DMS114 treated with DMSO at 0.1 percent for 48 hours (cell line): ENCODE results near the gene PRODH.
A peak's percentile ranks its signal among the peaks of the same experiment; 100 is the strongest.
"Not testable (repeated sequence)": the region's sequence is repeated elsewhere in the genome, so short reads cannot be mapped to it uniquely, and the experiment has no call there.

ENCODE experiments used
- DNase-seq: peaks from one replicate; lab custom pipeline; 2025; ENCODE audit not compliant: unreplicated experiment; lab: John Stamatoyannopoulos, UW

The PRODH gene

DNA sequence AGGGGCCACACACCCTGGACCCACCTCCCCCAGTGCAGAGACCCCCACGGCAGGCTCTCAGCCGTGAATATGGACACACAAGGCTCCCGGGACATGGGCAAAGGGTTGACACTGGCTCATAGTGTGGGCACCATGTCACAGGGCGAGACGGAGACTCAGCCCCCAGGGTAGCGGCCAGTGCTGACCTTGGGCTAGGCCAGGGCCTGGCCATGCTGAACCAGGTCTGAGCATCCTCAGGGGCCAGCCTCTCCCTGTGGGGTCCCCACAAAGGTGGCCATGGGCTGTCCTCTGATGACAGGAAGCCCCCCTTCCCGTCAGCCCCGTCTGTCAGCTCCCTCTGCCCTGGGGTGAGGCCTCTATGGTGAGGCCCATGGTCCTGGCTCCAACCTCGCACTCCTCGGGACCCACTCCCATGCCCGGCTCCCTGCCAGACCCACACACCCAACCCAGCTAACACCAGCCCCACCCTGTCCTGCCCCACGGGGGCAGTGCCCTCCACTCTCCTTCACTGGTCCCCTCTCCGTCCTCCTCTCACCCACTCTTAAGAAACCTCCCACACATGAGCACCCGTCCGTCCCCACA, 19.0 kb upstream of the PRODH start:
- no peak for DNase-seq

DNA sequence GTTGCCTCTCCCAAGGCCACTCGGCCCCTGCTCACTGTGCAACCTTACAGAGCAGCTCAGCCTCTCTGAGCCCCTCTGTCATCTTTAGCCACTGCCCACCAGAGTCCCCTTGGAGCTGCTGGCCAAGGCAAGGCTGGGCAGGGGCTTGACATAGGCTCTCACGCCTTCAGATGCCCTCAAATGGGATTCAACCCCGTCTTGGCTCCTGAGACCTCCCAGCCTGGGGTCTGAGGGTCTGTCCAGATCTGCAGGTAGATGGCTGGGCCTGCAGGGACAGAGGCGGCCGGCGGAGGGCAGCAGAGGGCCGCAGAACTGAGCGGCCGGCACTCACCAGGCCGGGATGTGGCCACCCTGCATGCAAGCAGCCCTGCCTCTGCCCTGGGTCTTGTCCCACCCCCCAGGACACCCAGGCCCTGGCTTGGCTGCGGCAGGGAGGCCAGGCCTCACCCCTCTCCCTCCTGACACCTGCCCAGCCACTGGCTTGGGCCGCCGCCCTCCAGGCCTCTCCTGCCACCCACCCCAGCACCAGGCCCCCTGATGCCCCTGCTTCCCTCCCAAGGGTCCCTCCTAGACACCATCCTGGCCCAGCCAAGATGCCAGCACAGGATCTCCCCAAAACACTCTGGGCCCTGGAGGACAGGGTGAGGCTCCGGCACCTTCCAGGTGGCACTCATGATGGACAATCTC, 18.4 kb upstream of the PRODH start:
- peak; percentile 6 for DNase-seq

DNA sequence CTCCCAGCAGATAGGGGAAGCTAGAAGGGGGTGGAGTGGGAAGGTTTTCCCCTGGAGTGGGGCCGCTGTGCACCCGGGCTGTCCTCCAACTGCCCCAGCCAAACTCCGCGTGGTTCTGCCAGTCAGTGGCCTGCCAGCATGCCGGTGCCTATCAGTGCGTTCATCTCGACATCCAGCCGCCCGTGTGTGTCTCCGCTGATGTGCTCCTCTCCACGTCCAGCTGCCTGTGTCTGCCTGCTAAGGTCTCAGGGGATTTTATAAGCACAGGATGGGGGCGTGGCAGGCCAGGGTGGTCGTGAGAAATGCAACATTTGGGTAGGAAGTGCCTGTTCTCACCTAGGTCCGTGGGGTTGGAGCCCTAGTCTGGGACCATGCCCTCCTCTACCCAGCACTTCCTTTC, 17.0 kb upstream of the PRODH start:
- DNase-seq: not testable (repeated sequence)

DNA sequence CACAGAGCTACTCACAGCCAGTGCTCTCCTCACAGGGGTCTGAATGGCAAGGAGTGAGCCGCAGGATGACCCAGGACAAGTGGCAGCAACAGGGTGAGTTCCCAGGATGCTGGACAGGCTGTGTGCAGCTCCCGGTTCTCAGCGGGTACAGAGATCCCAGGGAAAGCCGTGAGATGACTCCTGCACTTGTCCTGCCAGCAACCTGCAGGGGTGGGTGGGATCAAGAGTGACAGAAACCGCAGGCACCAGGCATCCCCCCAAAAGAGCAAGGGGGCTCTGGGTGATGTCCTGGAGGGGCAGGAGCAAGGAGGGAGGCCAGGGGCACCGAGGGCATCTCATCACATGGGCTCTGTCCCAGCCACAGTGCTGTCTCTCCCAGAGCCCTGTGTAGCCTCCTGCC, 15.9 kb upstream of the PRODH start:
- DNase-seq: no peak

DNA sequence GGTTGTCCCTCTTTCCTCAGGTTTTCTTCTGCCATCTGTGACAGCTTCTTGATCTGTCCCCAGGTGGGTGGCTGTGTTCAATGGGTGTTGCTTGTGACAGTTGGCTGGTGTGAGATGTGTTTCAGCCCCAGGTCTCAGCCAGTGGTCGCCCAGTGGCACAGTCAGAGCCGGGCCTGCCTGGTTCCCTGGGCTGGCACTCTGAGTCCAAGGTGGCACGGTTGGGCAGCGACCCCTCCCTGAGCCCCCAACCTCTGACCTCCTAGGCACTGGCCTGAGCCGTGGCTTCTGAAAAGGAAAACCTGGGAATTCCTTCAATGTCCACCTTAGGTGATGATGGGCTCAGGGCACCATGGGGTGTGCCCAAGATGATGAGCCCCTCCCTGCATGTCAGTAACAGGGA, 14.0 kb upstream of the PRODH start:
- no peak for DNase-seq

DNA sequence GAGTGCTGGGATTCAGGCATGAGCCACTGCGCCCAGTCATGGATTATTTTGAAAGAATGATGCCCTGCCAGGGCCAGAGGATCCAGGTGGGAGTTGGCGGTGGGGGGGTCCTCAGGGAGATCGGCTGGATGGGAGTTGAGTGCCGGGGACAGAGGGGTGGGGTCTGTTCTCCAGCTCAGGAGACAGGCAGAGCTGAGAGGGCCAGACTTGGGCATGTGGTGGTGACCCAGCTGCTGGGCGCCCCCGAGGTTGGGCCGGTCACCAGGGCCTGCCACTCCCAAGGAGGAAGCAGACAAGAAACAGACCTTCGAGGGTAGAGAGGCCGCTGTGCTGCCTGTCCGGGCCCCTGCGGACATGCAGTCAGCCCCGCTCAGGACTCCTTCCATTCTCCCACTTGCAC, 11.8 kb upstream of the PRODH start:
- DNase-seq: no peak

DNA sequence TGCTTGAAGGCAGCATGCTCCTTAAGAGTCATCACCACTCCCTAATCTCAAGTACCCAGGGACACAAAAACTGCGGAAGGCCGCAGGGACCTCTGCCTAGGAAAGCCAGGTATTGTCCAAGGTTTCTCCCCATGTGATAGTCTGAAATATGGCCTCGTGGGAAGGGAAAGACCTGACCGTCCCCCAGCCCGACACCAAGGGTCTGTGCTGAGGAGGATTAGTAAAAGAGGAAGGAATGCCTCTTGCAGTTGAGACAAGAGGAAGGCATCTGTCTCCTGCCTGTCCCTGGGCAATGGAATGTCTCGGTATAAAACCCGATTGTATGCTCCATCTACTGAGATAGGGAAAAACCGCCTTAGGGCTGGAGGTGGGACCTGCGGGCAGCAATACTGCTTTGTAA, 11.0 kb upstream of the PRODH start:
- not testable (repeated sequence) for DNase-seq

DNA sequence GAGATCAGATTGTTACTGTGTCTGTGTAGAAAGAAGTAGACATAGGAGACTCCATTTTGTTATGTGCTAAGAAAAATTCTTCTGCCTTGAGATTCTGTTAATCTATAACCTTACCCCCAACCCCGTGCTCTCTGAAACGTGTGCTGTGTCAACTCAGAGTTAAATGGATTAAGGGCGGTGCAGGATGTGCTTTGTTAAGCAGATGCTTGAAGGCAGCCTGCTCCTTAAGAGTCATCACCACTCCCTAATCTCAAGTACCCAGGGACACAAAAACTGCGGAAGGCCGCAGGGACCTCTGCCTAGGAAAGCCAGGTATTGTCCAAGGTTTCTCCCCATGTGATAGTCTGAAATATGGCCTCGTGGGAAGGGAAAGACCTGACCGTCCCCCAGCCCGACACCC, 2.6 kb upstream of the PRODH start:
- not testable (repeated sequence) for DNase-seq

DNA sequence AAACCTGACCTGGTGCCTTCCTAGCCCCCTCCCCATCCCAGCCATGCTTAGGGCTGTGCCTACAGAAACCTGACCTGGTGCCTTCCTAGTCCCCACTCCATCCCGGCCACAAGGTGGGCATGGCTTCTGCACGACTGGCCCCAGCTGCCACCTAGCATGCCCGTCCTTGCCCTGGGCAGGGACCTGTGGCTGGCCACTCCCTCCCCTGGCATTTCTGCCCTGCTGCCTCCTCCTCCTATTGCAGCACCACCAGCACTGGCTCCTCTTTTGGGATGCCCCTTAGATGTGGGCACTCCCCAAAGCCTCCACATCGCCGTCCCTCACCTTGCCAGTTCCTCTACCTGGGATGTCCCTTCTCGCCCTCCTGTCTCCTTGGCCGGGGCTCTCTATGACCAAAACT, 1.4 kb downstream of the PRODH start:
- DNase-seq: not testable (repeated sequence)

DNA sequence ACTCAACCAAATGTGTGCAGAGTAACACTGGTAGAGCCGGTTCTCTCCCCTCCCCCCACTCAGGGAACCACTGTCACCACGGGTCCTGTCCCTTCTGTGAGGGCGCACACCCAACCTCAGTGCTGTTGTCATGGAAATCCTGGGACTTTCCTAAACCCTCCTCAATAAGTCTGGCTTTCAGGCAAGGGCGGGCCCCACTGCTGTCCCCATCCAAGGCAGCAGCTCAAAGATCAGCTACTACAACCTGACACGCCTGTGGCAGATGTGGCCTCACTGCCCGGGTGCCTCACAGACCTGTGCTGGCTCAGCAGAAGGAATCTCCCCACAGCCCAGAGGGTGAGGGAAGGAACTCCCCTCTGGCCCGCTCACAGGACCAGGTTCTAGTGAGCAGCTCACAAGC, 2.2 kb downstream of the PRODH start:
- no peak for DNase-seq

DNA sequence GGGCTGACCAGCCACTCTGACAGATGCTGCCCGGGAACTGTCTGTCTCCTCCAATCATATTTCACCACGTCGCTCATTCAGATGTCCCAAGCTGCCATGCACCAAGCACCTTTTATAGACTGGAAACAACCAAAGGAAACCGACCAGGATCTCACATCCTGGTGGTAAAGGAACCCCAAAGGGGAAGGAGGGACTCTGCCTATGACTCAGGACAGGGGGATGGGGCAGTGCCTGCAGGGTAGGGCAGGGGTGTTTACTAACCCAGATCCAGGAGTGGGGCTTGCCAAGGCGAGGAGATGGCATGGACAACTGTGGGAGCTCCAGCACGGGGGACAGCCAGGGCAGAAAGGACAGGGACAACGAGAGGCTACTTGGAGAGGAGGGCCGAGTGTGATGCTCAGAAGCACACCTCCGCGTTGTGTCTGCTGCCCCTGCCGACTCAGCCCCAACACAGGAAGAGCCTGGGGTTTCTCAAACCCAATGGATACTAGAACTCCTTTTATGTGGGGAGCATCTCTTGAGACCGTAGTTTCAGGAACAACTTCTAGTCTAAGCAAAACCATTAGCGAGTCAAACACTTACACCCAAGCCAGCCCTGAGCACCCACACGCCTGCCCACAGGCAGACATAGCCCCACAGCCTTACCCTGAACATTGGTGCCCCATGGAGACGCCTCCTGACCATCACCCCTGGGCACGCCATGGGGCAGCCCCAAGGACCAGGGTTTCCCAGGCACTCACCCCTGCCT, 4.0 kb downstream of the PRODH start:
- DNase-seq: no peak

DNA sequence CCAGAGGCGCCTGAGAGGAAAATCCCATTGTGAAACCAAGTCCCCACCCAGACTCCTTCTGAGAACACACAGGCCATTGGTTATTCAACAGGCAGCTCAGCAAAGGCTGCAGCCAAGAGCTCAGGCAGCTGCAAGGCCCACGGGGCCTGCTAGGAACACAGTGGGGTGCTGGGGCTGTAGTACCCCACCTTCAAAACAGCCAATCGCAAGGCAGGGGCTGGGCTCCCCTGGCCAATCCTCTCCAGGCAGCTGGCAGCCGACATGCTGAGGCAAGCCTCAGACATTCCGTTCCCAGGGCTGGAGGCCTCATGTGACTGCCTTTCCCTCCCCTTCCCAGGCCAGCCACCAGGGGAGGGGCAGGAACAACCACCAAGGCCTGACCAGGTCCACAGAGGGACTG, 6.6 kb downstream of the PRODH start:
- no peak for DNase-seq

DNA sequence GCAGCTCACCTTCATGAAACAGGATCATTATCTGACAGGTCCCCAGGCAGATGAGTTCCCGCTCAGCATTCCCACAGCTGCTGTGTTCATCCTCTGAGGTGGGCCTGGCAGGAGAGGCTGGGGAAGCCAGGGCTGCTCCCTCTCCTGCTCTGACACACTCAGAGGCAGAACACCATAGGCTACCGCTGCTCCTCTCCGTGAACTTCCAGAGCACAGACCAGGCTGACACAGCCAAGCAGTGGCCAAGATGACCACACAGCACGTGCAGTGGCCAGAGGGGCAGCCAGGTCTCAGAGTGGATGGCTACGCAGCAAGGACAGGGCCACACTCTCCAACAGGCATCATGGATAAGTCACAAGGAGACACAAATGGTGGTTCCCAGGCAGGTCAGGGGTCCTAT, 8.5 kb downstream of the PRODH start:
- DNase-seq: no peak

DNA sequence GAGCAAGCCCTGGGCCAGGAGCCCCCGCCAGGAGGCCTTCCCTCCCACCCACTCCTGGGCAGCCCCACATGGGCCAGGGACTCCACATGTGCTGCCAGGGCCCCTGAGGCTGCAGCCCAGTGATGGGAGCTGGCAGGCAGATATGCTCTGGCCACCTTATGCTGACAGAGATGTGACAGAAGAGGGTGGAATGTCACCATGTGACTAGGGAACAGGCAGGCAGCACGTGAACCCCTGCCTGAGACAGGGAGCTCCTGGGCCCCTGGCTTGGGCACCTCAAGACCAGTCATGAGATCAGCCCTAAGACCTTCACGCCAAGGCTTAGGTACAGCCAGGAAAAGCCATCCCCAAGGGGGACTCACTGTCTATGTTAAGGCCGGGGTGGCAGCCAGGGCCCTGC, 9.1 kb downstream of the PRODH start:
- no peak for DNase-seq

DNA sequence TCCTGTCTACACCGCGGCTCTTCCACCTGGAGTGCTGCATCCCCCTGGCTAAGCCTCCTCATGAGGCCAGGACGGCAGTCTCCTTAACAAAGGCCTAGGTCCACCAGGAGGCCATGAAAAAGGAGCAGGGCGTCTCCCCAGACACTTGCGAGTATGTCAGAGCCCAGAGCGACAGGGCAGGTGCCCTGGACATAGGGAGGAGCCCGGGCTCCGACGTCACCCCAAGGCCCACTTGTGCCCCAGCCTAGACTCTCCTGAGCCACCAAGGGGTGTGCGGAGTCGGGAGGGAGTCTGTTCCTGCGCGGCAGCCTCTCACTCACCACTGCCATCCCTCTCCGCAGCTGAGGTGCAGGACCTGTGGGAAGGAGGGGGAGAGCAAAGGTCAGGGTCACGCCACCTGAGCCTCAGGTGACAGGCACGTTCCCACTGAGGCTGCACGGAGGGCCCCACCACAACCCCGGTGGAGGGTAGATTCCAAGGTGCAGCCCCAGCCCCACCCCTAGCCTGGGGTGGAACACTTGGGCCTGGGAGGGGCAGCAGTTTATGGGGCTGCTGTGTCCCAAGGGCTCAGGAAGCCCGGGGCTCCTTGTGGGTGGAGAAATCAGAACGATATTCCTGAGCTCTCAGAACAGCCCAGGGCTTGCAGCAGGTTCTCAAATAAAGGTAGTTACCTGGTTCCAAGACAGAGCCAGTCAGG, 10.6 kb downstream of the PRODH start:
- DNase-seq: no peak

DNA sequence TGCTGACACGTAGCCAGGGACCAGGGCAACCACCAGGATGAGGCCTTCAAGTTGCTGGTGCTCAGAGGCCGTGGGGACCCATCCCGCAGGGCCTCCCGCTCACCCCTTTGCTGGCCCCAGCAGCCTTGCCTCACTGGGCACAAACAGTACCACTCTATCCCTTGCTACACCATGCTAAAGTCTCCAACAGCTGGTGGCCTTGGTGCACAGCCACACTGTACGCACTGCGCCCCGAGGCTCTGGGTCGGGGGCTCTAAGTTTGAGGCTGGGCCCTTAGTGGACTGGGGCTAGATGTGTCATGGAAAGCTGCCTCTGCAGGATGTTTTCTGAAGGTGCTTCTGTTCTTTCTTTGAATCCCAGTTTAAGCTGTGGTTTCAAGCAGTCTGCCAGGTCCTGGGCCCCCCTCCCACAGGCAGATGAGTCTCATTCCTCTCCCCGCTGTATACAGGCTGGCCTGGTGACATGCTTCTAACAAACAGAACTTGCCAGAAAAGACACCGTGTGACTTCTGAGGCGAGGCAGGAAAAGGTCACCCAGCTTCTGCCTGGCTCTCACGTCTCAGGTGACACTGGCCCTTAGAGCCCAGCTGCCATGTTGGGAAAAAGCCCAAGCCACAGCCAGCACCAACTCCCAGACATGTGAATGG, 15.7 kb downstream of the PRODH start:
- not testable (repeated sequence) for DNase-seq

DNA sequence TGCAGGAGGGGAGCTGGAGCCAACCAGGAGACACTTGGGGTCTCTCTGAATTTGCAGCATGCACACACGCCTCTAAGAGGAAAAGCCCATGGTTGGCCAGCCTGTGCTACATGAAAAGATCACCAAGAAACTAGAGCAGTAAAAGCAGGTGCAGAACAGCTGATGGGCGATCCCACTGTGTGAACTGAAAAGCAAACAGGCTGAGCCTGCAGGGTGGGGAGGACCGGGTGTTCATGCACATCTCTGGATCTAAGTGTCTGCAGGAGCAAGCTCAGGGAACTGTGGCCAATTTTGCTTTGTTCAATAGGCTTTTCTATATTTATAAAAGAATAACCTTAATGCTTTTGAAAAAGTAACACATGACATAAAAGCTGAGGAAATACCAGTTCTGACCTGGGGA, 18.3 kb downstream of the PRODH start:
- DNase-seq: not testable (repeated sequence)

DNA sequence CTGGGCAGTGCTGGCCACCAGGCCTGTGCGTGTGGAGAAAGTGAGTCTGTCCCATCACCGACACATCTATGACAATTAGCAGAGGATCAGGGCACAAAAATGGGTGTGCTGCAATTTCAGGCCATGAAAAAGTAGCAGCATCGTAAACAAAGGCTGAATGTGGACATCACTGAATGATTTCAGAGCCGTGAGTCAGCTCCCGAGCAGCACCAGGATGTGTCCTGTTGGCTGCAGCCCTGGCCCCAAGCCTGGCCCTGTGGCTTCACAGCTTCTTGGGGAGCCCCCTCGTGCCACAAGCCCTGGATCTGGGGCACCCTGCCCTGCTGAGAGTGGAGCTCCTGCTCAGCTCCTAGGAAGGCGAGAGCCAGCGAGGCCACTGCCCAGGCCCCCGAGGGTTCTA, 20.5 kb downstream of the PRODH start:
- DNase-seq: not testable (repeated sequence)

DNA sequence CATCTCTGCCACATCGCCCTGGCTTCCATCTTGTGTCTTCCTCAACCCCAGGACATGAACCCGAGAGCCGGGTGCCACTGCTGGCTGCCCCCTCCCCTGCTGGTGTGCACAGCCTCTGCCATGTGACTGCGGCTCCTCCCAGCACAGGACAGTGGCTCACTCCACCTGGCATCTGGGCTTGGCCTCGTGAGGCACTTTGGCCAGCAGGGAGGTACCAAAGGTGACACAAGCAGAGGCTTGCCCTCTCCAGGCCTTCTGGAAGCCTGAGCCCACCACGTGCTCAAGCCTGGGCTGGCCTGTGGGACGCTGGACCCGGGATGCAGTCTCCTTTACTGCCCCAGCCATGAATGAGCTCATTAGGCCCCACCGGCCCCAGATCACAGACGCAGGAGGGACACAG, 21.5 kb downstream of the PRODH start:
- not testable (repeated sequence) for DNase-seq

DNA sequence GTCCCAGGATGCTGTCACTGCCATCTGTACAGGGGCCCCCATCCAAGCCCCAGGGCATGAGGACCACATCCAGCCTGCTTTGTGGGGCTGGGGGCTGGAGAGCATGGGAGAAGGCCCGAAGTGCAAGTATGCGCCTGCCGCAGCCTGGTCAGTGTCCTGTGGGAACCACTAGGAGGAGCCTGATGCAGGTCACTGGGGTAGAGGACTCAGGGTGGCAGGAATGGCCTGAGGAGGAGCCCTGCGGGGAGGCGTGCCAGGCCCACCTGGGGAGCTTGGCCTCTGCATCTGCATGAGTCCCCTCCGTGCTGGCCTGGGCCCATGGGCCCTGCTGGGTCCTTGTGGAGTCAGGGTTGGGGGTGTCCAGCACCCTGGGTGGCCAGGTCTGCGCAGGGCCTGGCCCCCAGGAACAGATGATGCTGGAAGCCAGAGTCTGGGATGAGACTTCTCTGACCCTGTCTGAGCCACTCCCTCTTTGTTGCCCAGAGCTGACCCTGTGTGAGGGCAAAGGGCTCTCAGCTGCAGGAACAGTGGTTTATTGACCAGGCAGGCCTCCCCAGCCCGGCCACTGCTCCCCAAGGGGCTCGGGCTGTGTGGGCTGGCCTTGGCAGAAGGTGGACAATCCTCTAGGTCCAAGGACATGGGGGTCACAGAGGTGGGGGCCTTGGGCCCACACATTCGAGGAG, 23.7 kb downstream of the PRODH start:
- DNase-seq: not testable (repeated sequence)

DNA sequence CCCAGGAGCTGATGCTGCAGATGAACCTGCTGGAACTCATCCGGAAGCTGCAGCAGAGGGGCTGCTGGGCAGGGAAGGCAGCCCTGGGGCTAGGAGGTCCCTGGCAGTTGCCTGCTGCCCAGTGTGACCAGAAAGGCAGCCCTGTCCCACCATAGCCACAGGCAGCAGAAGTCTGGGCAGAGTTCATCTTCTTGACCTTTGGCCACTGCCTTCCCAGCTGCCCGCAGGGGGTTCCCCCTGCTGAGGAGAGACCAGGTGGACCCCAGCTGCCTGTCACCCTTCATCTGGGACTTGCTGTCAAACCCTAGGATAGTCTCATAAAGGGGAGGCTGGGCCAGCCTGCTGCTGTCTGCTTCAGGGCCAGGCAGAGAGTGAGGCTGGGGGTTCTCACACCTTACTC, 24.6 kb downstream of the PRODH start:
- DNase-seq: not testable (repeated sequence)
